ENCODE measurements around the gene KCTD5.
A peak's percentile ranks its signal among the peaks of the same experiment; 100 is the strongest.
"Not testable (repeated sequence)": the region's sequence is repeated elsewhere in the genome, so short reads cannot be mapped to it uniquely, and the experiment has no call there.

KCTD5 gene

DNA sequence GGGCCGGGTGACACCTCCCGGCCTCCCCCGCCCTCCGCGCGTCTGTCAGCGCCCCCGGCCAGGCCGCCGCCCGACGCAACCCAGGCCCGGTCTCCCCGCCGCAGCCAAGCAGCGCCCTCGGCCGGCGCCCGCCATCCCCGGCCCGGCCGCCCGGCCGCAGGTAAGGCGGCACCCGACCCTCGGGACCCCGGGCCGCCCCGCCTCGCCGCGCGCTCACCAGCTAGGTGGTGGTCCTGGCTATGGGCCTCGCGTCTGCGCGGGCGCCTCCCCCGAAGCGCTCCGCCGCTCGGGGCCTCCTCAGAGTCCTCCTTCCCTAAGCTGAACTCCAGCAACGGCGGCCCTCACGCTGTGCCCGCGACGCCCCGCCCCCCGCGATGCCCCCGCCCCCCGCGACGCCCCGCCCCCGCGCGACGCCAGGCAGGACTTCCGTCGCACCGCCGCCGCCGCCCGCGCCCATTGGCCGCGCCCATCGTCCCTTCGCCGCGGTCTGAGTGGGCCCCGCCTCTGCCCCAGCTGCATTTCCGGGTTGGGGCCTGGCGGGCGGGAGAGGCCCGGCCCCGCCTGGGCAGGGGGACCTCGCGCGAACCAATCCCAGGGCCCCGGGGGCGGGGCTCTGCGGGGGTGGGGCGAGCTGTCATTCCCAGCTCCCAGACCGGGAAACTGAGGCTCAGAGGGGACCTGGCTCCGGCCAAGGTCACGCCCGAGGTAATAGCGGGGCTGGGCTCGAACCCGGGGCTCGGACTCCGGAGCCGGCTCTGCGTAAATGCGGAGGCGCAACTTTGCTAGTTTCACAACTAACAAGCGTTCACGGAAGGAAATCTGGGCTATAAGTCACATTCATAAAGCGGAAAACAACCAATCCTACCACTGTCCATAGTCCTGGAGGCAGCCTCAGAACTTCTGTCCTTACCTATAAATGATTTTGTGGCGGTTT lies 9.0 kb upstream of the KCTD5 start:
- TF ChIP-seq, protein P1, sequence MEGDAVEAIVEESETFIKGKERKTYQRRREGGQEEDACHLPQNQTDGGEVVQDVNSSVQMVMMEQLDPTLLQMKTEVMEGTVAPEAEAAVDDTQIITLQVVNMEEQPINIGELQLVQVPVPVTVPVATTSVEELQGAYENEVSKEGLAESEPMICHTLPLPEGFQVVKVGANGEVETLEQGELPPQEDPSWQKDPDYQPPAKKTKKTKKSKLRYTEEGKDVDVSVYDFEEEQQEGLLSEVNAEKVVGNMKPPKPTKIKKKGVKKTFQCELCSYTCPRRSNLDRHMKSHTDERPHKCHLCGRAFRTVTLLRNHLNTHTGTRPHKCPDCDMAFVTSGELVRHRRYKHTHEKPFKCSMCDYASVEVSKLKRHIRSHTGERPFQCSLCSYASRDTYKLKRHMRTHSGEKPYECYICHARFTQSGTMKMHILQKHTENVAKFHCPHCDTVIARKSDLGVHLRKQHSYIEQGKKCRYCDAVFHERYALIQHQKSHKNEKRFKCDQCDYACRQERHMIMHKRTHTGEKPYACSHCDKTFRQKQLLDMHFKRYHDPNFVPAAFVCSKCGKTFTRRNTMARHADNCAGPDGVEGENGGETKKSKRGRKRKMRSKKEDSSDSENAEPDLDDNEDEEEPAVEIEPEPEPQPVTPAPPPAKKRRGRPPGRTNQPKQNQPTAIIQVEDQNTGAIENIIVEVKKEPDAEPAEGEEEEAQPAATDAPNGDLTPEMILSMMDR (IDR thresholded peaks at IDR 0.05; ENCODE audit: low read depth, low read length, missing control alignments) = no peak
- peak overlapping the region; percentile 44 for H3K4me3 ChIP-seq (replicated peaks; ENCODE audit: low read depth, low read length)
- peak; percentile 32 for DNase-seq (ENCODE audit: extremely low read depth, low read depth)

DNA sequence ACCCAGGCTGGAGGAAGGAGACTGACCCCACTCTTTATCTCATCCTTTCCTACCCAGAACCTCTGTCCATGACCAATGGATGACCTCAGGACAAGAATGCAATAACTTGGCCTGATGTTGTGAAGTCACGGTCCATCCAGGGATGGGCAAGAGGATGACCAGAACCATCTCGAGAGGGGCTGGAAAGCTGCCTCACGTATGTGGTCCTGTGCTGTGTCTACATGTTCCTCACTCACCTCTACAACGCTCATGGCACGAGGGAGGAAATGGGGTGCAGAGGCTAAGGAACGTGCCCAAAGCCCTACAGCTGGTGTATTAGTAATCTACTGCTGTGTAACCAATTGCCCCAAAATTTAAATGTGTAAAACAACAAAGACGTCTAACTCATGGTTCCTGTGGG lies 7.3 kb upstream of the KCTD5 start:
- DNase-seq (ENCODE audit: extremely low read depth, low read depth) = no peak
- no peak overlapping the region for H3K4me3 ChIP-seq (replicated peaks; ENCODE audit: low read depth, low read length)
- TF ChIP-seq, protein P1 (IDR thresholded peaks at IDR 0.05; ENCODE audit: low read depth, low read length, missing control alignments) = no peak

DNA sequence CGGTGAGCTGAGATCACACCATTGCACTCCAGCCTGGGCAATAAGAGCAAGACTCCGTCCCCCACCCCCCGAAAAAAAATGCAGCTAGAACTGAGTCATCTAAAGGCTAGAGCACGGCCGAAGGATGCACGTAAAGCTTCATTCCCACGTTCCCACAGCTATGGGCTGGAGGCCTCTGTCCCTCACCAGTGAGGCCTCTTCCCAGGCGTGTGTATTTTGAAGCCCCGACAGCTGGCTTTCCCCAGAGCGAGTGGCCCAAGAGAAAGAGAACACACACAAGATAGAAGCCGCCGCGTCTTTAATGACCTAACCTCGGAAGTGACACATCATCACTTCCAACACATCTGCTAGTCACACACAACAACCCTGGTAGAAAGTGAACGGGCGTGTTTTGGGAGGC lies 6.6 kb upstream of the KCTD5 start:
- no peak overlapping the region for H3K4me3 ChIP-seq (replicated peaks; ENCODE audit: low read depth, low read length)
- no peak for DNase-seq (ENCODE audit: extremely low read depth, low read depth)
- TF ChIP-seq, protein P1 (IDR thresholded peaks at IDR 0.05; ENCODE audit: low read depth, low read length, missing control alignments) = no peak

DNA sequence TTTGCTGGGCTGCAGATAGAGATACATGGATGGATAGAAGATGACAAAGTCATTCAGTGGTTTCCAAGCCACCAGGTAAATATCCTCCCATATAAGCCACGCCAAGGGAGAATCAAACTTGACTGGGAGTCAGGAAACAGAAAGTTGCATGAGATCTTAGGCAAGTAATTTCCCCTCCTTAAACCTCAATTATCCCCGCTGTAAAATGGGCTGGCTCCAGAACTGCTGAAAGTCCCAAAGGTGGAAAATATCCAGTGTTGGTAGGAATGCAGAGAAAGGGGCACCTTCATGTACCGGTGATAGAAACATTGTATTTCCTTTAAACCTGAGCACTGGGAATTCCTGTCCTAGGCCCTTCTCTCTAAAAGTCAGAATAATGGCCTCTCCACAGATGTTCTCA lies 5.4 kb upstream of the KCTD5 start:
- not testable (repeated sequence) for H3K4me3 ChIP-seq (replicated peaks; ENCODE audit: low read depth, low read length); DNase-seq (ENCODE audit: extremely low read depth, low read depth)

DNA sequence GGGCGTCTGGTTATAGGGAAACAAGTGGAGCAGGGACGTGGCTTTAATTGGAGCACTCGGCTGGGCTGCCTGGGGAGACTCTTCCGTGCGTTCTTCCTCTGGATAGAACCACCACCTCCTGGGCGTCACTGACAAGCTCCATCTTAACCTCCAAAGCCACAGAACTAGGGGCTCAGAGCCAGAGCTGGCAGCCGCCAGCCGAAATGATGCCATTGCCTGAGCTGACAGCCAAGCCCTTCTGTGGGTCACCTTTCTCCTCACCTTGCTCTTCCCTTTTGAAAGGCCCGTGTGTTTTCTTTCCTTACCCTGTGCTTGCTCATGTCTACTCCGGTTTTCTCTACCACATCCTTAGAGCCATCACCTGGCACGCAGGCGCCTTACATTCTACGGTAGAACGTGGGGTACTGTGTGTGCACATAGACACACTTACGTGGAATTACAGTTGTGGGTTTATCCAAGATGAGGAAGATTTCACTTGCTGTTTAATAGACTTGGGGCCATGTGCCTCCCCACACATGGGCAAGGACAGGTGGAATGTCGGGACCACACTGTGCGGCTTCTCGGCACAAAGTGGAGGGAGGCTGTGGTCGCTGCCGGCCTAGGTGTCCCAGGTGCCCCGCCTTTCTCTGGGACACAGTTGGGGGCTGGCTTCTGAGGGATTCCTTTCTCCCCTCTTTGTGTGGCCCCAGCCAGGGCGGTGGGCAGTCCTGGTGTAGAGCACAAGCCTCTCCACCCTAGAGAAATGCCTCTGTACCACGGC lies 3.9 kb upstream of the KCTD5 start:
- H3K4me3 ChIP-seq (replicated peaks; ENCODE audit: low read depth, low read length); DNase-seq (ENCODE audit: extremely low read depth, low read depth): not testable (repeated sequence)

DNA sequence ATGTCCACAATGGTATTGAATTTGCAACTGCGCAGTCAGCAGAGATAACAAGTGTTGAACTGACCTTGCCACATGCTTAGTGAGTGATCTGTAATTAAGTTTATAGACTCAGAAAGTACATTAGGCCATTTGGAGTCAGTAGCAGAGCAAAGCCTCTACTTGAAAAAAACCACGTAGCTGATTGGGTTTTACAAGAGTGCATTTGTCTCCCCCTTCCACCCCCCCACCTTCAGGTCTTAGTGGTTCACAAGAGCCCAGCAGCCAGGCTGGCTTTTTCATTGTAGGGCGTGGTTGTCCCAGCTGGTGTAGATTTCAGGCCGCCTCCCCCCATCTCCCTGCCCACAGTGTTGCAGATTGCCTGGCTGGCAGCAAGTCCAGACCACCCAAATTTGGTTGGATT lies 2.4 kb upstream of the KCTD5 start:
- H3K4me3 ChIP-seq (replicated peaks; ENCODE audit: low read depth, low read length); DNase-seq (ENCODE audit: extremely low read depth, low read depth): not testable (repeated sequence)

DNA sequence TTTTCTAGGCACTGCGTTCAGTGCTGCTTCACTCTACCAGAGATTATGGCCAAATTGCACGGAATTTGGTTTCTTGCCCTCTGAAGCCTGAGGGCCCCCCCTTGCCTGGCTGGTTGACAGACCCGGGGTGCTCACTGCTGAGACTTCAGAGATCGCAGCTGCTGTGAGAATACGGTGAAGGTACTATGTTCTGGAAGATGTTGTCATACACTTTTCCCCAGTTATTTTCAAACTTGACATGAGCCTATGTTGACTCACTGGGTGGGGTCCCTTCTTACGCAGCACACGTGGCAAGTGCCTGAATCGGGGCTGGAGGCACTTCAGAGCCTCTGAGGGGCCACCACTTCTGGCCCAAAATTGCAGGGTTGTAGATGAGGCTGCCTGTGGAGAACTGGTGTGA lies 2.0 kb upstream of the KCTD5 start:
- DNase-seq (ENCODE audit: extremely low read depth, low read depth) = not testable (repeated sequence)

DNA sequence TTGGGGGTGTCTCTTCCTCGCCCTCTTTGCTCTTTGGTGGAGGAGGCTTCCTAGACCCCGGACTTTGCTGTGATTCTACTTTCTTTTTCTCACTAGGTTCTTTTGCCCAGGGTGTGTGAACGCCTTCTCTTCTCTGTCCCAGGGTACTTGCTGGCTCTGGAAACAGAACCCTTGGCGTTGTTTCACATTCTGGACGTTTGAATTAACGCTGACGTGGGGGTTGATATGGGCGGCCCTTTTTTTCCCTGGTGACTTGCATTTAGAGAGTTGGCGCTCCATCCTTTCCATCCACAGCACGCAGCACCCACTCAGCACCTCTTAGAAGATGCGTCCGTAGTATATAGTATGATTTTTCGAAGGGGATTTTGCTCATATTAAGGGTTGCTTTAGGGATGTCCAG lies 718 bp downstream of the KCTD5 start:
- not testable (repeated sequence) for DNase-seq (ENCODE audit: extremely low read depth, low read depth)

More for the DNA sequence above, 2.0 kb upstream of the KCTD5 start:
- not testable (repeated sequence) for H3K4me3 ChIP-seq (replicated peaks; ENCODE audit: low read depth, low read length)

DNA sequence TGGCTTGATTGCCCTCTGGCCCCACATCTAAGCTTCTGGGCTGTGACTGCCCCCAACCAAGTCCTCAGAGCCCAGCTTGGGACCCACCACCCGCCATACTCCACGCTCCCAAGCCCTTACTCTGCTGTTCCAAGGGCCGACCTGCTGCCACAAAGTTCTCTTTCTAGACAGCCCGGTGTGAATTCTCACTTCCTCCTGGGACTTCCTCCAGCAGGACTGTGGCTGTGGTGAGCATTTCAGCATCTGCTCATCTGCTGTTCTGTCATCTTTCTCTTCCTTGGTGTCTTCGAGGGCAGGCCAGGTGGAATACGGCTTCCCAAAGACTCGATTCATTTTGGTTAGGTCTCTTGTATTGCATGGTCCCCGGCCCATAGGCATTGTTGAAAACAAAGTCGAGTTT lies 3.8 kb downstream of the KCTD5 start:
- DNase-seq (ENCODE audit: extremely low read depth, low read depth); H3K4me3 ChIP-seq (replicated peaks; ENCODE audit: low read depth, low read length): not testable (repeated sequence)

More for the DNA sequence above, 718 bp downstream of the KCTD5 start:
- peak overlapping the region; percentile 93 for H3K4me3 ChIP-seq (replicated peaks; ENCODE audit: low read depth, low read length)

DNA sequence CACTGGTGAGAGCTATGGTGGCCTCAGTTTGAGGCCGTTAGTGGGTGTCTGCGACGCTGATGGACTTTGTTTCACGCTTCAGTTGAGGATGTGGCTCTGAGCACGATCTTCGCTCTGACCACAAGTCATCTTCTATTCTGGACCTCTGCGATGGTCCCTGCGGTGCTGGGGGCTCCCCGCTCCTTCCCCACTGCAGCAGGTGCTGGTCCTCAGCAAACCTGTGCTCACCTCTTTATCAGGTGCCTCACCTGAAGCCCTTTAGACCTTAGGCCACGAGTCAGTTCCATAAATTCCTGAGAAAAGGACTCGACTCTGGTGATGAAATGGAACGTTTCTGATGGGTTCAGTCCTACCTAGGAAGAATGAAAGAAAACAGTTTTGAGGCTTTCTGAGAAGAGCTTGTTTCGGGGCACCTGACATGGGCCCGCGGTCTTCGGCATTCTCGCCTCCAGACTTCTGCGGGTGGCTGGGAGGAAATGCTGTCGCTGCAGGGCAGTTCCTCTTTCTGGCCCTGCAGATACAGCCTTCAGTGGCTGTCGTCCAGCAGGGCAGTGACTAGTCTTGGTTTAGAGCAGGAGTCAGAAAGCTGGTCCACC lies 4.7 kb downstream of the KCTD5 start:
- no peak overlapping the region for H3K4me3 ChIP-seq (replicated peaks; ENCODE audit: low read depth, low read length)
- TF ChIP-seq, protein P1 (IDR thresholded peaks at IDR 0.05; ENCODE audit: low read depth, low read length, missing control alignments) = no peak
- no peak for DNase-seq (ENCODE audit: extremely low read depth, low read depth)

Measured in HFF-Myc (cell line).